COLO829 (cell line): ENCODE measurements around the gene VDAC1.
"Not testable (repeated sequence)": the region's sequence is repeated elsewhere in the genome, so short reads cannot be mapped to it uniquely, and the experiment has no call there.

ENCODE experiments used
- DNase-seq: peaks from one replicate; pipeline ENCODE4 v3.0.0; 2012; ENCODE audit warnings: low spot score

Gene VDAC1

DNA sequence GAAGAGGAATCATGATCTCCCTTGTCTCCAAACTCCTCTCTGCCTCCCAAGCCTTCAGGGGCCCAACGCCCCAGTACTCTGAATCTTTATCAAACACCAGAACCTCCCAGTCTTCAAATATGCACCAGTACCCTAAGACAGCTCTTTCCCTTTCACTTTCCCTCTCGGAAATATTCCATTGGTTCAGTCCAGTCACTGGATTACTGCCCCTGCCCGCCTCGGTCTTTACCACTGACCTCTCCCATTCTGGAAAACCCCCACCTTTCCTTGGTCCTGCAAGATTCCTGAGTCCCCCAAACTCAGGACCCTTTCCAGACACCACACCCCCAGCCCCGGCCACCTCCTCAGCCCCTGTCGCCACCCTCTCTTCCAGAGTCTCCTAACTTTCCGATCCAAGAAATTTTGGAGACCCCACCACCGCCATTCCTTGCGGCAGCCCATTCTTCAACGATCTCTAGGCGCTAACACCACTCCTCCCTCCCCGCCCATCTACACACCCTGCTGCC is 37.0 kb downstream of the VDAC1 start:
- no peak for DNase-seq

DNA sequence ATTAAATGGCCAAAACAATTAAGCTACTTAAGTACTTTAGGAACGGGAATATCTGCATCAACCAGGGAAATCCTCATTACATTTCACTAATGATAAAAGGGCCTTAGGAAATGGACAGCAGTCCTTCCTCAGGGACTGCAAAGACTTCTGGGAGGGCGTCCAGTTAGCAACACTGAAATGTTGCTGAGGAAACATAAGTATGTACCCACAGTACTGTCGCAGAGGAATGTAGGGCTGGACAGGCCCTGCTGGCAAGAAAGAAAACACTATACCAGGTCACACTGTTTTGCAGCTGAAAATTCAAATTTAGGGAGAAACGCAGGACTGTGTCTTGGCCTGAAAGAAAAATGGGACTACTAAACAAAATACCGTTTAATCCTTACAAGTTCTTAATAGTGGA is 37.7 kb downstream of the VDAC1 start:
- DNase-seq = no peak

DNA sequence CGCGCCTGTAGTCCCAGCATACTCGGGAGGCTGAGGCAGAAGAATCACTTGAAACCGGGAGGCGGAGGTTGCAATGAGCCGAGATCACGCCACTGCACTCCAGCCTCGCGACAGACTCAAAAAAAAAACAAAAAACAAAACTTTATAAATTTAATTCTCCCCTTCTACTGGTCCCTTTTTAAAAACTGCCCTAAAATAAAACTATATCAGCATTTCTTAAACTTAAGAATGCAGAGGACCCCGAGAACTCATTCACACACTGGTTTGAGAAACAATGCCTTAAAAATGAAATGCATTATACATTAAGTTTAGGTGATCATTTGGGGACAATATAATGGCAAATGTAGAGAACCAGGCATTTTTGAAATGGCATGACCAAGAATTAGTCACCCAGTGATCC is 38.7 kb downstream of the VDAC1 start:
- DNase-seq = no peak

DNA sequence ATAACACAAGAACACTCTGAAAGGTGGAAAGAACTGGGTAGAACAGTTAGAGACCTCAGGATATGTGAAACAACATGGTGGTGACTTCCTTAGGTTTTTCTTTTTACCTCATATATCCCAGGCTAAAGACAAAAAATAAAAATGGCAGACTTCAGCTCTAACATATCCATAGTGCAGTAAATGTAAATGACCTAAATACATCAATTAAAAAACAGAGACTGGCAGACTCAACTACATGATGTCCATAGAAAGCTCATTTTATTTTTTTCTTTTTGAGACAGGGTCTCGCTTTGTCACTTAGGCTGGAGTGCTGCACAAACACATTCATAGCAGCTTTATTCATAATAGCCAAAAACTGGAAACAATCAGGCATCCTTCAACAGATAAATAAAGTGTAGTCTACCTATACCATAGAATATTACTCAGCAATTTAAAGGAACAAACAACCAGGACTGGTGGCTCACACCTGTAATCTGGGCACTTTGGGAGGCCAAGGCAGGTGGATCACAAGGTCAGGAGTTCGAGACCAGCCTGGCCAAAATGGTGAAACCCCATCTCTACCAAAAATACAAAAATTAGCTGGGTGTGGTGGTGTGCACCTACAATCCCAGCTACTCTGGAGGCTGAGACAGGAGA is 41.2 kb downstream of the VDAC1 start:
- no peak for DNase-seq

DNA sequence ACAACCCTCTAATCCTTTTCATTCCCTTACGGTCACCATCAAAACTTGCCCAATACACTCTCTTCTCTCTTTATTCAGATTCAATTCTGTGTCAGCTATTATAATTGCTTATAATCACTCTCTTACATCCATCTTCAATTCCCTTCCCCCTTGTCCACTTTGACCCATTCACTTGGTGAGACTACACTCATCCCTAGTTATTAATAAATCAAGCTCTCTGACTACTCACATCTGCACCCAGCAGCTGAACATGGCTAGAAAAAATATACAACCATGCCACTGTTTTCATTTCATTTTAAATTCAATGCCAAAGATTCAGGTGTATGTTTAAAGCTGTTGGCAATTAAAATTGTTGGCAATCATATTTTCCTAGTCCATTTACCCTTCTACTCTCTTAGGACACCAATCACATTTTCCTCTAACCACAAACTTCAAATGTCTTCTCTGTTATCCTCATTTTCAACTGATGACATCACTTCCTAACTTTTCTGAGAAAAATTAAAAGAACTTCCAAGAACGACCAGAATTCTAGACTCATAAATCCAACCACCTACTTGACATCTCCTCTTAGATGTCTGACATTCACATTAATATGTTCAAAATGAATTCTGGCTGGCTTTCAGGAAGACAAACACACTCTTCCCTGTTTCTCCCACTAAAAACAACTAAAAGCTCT is 41.8 kb downstream of the VDAC1 start:
- DNase-seq = peak; percentile 48

DNA sequence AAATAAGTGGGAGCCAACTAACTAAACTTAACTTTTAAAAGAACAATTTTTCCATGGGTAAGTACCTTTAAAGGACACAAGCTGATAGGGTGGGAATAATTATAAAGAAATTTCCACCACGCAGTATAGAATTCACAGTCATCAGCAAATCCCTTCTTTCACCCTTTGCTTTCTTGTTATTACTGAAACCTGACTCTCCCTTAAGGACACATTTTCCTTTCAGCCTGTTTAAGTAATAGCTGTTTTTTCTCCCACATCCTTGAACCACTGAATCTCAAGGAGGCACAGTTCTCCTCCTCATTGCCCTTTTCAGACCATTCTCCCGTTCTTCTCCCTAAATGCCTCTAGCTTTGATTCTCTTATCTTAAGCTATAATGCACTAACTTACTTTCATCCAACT is 42.6 kb downstream of the VDAC1 start:
- DNase-seq = no peak

DNA sequence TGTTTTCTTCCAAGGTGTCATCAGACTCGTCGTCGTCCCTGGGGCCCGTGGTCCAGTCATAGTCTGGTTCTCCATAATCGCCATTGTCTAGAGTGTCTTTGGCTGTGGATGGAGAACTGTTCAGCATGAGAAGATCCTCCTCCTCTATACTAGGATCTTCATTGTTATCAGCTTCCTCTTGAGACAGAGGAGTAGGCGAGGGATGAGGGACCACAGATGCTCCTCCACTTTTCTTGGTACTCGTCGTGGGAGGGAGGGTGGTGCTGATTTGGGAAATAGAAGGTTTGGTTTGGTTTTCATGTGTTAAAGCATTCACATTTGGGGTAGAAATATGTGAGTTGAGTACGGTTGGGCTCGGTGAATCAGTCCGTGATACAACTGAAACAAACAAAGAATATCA is 45.1 kb downstream of the VDAC1 start:
- DNase-seq = no peak

DNA sequence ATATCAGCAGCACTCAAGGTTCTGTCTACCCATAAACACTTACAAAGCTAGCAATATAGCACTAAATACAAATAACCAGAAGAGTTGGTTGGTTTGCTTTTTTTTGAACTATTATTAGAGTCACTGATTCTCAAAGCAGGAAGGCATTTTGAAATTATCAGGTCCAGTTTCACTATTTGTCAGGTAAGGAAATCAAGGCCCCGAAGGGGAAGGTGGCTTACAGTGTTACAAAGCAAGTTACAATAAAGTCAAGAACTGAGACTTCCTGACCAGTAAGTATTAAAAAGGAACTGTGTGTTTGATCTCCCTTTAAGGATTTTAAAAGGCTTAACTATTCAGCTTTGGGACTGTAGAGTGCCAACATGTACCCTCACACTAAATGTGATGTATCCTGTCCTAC is 47.2 kb downstream of the VDAC1 start:
- DNase-seq = no peak

DNA sequence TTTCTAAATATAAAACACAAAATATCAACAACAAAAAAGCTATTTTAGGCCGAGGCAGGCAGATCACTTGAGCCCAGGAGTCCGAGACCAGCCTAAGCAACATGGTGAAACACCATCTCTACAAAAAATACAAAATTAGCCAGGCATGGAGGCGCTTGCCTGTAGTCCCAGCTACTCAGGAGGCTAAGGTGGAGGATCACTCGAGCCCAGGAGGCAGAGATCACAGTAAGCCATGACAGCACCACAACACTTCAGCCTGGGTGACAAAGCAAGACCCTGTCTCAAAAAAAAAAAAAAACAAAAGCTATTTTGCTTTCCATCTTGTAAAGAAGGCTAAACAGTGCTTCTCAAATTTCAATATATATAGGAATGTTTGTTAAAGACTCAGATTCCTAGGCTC is 47.7 kb downstream of the VDAC1 start:
- DNase-seq = no peak

DNA sequence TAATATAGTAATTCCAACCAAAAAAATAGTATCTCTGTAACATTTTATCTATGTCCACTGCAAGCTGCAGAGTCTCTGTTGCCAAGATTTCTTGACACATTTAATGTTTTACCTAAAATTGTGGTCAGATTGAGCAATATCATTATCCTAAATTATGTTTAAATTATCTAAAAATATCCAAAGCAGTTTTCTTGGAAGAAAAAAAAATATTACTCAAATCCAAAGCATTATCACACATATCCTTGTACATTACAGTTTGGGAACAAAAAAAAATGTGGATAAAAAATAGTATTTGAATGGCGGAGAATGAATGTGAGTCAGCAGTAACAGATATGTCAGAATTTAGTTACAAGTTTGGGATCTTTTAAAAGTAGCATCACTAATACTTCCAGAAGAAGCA is 48.6 kb downstream of the VDAC1 start:
- DNase-seq = not testable (repeated sequence)

DNA sequence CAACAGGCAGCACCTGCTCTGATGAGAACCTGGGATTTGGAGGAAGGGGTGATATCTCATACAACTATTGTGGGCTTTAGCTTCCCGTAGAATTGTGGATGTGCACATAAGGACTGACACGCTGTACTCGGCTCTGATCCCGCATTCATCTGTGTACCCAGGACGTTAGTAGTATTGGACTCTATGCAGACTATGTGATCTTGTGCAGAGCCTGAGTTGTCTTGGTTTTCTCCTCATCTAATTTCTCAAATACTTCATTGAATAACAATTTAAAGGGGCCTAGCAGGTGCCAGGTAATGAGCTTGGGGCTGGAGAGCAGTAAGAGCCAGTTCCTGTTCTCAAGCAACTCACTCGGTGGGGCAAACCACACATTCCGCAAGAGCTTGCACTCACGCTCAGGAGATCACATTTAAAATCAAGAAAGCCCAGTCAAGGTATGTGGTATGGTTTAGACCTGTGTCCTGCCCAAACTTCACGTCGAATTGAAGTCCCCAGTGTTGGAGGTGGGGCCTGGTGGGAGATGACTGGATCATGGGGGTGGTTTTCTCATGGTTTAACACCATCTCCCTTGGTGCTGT is 51.1 kb downstream of the VDAC1 start:
- DNase-seq = no peak

DNA sequence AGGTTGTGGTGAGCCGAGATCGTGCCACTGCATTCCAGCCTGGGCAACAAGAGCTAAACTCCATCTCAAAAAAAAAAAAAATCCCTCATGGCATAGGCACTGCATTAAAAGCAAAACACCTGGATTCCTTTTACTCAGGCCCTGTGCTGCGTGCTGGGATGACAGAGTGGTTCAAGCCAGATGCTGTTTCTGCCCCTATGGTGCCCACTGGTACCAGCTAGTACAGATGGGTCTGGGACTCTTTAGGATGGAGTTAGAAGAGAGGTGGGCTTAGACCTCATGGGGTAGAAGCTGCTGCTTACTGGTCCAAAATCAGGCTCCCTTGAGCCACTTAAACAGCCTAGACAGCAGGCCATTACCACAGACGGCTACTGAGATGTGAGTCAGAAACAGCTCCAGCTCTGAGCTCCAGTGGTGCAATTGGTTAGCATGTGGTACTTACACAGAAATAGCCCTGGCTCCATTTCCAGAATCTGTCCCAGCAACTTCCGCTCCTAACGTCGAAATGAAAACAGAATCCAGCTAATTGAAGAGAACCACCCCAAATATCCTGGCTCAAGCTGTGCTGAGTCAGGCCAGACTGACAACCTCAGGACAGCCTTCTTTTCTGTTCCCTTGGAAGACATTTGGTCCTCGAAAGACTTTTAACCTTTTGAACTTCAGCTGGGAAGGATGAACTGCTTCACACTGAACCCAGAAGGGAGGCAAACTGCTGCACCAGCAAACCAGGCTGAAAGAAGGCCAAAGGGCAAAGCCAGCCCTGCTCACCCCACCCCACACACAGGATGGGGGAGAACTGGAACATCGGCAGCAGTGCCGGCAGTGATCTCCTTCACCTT is 51.8 kb downstream of the VDAC1 start:
- DNase-seq = no peak

DNA sequence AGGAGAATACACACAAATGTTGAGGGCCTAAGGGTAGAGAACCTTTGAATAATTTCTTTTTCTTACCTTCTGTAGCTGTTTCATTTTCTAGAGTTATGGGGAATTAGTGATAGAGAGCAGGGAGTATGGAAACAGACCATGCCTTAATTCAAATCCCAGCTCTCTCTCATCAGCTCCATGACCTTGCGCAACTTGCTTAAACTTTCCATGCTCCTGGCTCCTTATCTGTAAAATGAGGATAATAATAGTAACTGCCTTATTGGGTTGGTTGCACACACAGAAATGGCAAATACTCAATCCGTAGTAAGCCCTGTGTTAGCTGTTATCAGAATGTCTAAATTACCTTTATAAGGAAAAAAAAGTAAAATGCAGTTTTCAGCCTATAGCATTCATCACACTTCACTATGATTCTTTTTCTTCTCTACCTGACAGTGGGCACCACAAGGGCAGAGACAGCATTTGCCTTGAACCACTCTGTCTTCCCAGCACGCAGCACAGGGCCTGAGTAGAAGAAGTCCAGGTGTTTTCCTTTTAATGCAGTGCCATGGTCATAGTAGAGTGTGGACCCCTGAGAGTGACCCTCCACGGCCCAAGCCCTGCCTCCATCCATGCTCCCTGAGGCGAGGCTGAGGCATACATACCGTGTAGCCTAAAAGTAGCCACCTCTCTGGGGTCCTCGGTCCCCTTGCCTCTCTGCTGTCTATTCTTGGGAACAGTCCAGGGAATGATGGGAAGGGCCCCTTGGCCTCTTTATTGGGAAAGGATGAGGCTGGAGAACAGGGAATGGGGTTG is 53.8 kb downstream of the VDAC1 start:
- DNase-seq = no peak

DNA sequence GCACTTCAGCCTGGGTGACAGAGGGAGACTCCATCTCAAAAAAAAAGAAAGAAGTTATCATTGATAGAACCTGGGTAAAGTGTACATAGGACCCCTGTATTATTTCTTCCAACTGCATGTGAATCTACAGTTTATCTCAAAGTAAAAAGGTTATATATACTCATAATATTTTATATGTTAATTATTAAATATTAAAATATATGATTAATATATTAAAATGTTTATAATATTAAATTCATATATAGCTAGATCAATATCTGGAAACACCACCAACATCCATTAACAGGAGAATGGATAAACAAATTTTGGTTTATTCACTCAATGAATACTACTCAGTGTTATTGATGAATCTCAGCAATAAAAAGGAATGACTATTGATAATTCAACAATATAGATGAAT is 56.1 kb downstream of the VDAC1 start:
- DNase-seq = no peak

DNA sequence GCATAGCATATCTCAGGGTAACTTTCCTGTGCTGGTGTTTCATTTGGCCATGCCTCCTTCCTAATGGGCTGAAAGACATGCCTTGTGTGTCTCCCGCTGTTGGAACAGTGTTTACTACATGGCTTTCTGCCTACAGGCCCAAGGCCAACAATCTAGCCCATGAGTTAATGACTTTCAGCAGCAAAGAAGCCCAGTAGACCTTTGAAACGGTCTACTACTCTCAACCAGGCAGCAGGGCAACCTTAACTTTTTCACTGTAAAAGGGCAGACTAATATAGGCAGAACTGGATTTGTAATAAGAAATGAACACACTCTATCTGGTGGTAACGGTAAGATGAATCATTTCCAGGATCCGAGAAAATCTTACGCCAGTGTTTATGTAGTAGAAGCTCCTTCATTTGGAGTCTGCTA is 57.3 kb downstream of the VDAC1 start:
- DNase-seq = no peak

DNA sequence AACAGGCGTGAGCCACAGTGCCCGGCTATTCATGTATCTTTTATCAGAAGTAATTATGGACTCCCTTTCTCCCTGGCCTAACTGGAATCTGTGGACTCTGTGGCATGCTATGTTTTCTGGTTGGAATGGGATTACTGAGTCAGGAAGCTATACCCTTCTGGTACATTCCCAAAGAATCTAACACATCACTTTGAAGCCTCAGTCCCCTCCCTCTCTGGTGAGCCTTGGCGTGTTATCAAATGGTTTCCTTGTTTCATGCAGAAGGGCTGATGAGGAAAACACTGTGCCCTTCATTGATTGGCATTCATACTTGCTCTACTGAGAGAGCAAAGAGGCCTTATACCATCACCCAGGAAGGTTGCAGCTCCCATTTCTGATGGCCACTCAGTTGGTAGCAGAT is 59.2 kb downstream of the VDAC1 start:
- DNase-seq = peak; percentile 50

DNA sequence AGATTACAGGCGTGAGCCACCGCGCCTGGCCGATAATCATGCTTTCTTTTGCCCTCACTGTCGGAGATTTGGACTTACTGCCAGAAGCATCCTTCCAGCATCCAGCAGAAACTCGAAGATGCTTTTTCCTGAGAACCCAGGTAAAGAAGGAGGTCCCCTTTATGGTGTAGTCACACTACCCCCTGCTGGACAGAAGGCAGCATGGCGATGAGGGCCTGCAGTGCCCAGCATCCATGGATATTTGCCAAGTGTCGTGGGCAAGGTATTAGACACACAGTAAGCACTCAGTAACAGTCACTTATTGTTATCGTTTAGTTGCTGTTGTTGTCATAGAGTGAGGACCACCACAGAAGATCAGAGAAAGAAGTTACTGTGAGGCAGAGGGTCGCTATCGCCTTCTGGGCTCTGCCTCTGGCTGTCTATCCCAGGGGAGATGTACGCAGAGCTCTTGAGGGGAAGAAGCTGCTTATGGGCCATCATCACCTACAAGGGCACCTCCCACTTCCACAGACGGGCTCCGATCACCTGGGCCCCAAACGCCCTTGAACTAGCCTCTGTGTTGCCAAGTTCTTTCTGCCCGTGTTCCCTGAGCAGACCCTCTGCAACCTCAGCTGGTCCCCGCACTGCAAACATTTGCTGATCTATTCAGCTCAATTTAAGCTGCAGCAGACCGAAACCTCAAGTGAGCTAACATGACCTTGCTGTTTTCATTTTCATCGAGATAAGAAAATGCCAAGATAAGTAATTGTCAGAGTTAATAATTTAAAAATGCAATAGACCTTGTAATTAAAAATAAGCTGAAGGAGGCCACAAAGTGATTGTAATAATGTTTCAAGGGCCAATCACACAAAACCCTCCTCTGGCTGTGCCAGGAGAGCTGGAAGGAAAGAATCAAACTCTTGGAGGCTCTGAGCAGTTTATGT is 60.3 kb downstream of the VDAC1 start:
- peak; percentile 58 for DNase-seq

DNA sequence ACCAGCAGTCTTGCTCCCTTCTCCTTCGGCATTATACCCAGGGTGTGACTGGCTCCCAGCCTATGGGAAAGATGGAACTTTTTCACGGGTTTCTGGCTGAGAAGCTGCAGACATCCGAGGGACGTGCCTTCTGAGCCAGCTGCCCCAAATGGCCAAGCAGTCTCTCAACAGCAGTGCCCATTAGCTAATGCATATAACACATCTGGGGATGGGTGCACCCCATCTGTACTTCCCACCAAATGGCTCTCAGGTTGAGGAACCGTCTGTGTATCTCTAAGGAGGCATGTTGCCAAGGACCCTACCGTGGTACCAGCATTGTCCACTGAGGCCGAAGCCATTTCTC is 61.3 kb downstream of the VDAC1 start:
- DNase-seq = no peak

DNA sequence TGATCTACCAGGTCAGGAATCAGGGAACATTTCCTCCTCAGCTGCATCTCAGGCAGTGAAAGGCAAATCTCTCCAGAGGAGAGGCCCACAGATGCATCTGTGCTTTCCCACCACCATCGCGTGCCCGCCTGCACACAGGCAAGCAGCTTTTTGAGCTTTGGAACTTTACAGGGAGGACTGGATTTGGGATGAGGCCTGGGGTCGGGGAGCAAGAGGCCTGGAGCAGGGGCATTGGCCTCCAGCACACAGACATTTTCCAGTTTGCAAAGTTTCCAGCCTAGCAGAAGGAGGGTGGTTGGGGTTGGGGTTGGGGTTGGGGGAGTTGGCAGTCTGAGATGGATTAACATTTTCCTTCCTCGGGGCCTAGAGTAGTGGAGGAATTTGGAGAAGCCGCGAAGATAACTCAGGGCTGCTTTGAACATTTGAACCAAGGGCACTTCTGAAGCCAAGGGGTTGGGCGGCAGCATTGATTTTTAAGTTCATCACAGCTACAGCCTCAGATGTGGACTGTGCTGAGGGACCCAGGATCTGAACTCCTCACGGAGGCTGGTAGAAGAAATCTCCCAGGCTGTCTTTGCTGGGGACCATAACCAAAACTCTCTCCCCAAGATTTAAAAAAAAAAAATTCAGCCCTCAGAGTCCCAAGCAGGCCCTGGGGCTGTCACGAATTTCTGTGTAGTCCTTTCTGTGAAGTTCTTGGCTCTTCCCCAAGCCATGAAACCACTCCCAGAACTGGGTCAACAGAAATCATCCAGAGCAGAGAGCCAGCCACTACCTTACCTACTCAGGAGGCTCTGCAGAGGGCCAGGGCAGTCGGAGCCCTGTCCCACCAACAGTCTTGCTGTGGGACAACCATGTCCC is 61.9 kb downstream of the VDAC1 start:
- DNase-seq = no peak
